Measurements from ENCODE around the gene WEE2.

GRCh38 chr7:141691961-141692360 lies 16.2 kb upstream of the WEE2 start:
- no peak for TF ChIP-seq POLR2AphosphoS5 (IDR thresholded peaks at IDR 0.05; ENCODE audit: low read depth, low read length)
- TF ChIP-seq TAF1 (IDR thresholded peaks at IDR 0.05; ENCODE audit: borderline replicate concordance, insufficient read depth, low read length): no peak
- TF ChIP-seq, protein P1, sequence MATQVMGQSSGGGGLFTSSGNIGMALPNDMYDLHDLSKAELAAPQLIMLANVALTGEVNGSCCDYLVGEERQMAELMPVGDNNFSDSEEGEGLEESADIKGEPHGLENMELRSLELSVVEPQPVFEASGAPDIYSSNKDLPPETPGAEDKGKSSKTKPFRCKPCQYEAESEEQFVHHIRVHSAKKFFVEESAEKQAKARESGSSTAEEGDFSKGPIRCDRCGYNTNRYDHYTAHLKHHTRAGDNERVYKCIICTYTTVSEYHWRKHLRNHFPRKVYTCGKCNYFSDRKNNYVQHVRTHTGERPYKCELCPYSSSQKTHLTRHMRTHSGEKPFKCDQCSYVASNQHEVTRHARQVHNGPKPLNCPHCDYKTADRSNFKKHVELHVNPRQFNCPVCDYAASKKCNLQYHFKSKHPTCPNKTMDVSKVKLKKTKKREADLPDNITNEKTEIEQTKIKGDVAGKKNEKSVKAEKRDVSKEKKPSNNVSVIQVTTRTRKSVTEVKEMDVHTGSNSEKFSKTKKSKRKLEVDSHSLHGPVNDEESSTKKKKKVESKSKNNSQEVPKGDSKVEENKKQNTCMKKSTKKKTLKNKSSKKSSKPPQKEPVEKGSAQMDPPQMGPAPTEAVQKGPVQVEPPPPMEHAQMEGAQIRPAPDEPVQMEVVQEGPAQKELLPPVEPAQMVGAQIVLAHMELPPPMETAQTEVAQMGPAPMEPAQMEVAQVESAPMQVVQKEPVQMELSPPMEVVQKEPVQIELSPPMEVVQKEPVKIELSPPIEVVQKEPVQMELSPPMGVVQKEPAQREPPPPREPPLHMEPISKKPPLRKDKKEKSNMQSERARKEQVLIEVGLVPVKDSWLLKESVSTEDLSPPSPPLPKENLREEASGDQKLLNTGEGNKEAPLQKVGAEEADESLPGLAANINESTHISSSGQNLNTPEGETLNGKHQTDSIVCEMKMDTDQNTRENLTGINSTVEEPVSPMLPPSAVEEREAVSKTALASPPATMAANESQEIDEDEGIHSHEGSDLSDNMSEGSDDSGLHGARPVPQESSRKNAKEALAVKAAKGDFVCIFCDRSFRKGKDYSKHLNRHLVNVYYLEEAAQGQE (IDR thresholded peaks at IDR 0.05; ENCODE audit: insufficient read depth in 1 of 2, low read depth in 2 of 2, low read length in 2 of 2): no peak
- TF ChIP-seq SIN3A (IDR thresholded peaks at IDR 0.05; ENCODE audit: borderline replicate concordance, insufficient read depth, low read length): no peak
- TF ChIP-seq FOXP2 (optimal IDR thresholded peaks at IDR 0.05; ENCODE audit: borderline replicate concordance, extremely low read depth, extremely low read length, insufficient read depth): no peak

All from PFSK-1 (cell line).